HepG2 (cell line): ENCODE measurements around the gene MEI1. TPM values are rescaled to one million over a fixed set of nuclear protein-coding genes. Genes with fewer than 3 reads are reported as not detected.

ENCODE experiments used
- ISX ChIP-seq: sonication (generic); formaldehyde crosslinking; conservative IDR thresholded peaks from 2 replicates; pipeline ENCODE4 v1.5.0; 2020; ENCODE audit warnings: missing genetic modification reagents
- MBNL3 ChIP-seq: fragments of 250-450 bp; sonication (Bioruptor Pico); conservative IDR thresholded peaks from 2 replicates; pipeline ENCODE4 v1.8.0; 2022; ENCODE audit warnings: mild to moderate bottlenecking, inconsistent platforms
- MYNN ChIP-seq: sonication (generic); formaldehyde crosslinking; IDR thresholded peaks from 2 replicates; pipeline ENCODE4 v1.4.0; 2020; ENCODE audit warnings: mild to moderate bottlenecking, low read depth, missing genetic modification reagents
- NCOR1 ChIP-seq: fragments of 200-600 bp; sonication (generic); IDR thresholded peaks from 2 replicates; pipeline ENCODE4 v1.7.0; 2017; ENCODE audit warnings: antibody characterized with exemption, low read length, borderline replicate concordance
- NFATC3 ChIP-seq: sonication (generic); formaldehyde crosslinking; IDR thresholded peaks from 2 replicates; pipeline ENCODE4 v1.5.1; 2020; ENCODE audit warnings: mild to moderate bottlenecking, missing genetic modification reagents
- POLR2G ChIP-seq: fragments of 200-400 bp; formaldehyde crosslinking; IDR thresholded peaks from 2 replicates; pipeline ENCODE4 v1.6.1; 2018; ENCODE audit warnings: mild to moderate bottlenecking, low read depth, low read length, moderate library complexity
- SMAD1 ChIP-seq: sonication (generic); formaldehyde crosslinking; IDR thresholded peaks from 2 replicates; pipeline ENCODE4 v1.4.0; 2020; ENCODE audit warnings: missing genetic modification reagents, low read depth, mild to moderate bottlenecking, borderline replicate concordance
- SP140L ChIP-seq: sonication (generic); formaldehyde crosslinking; IDR thresholded peaks from 2 replicates; pipeline ENCODE4 v1.4.0; 2020; ENCODE audit warnings: missing genetic modification reagents, borderline replicate concordance
- polyA plus RNA-seq, 8 experiments: library from polyadenylated mRNA; depleted of rRNA in 3 of 8; stranded (reverse) in 7 of 8; unstranded in 1 of 8; fragments of >200 nt; fragmentation: Illumina TruSeq in 4 of 8; extraction: Trizol in 4 of 8; gene quantifications; 2 replicates each; pipeline versions ENCODE4 v1.2.1 to v1.2.3, GENCODE V29; 2011 to 2016; ENCODE audit warnings: low read depth in 4 of 8, missing spikeins in 1 of 8, mixed read lengths in 1 of 8; ENCODE audit not compliant: insufficient read depth in 1 of 8
- total RNA-seq, 5 experiments: library from RNA; depleted of rRNA; stranded (reverse); fragments of >200 nt; fragmentation: Illumina TruSeq; extraction: Trizol; gene quantifications; 2 replicates each; pipeline ENCODE4 v1.2.3, GENCODE V29; 2016; ENCODE audit warnings: low read depth in 1 of 5
- TF ChIP-seq, protein P1 (sequence below): sonication (generic); formaldehyde crosslinking; IDR thresholded peaks from 2 replicates; pipeline ENCODE4 v1.9.0; 2021; ENCODE audit warnings: mild to moderate bottlenecking, missing genetic modification reagents
- TF ChIP-seq, protein P2 (sequence below): sonication (generic); formaldehyde crosslinking; conservative IDR thresholded peaks from 2 replicates; pipeline ENCODE4 v1.8.0; 2022; ENCODE audit warnings: mild to moderate bottlenecking, moderate library complexity, missing genetic modification reagents
- TF ChIP-seq, protein P3 (sequence below): IDR thresholded peaks from 2 replicates; pipeline ENCODE4 v1.4.0; 2020; ENCODE audit warnings: mild to moderate bottlenecking, missing genetic modification reagents
- TF ChIP-seq, protein P4 (sequence below): sonication (generic); formaldehyde crosslinking; IDR thresholded peaks from 2 replicates; pipeline ENCODE4 v1.5.0; 2020; ENCODE audit warnings: missing genetic modification reagents
- TF ChIP-seq, protein P5 (sequence below): IDR thresholded peaks from 2 replicates; pipeline ENCODE4 v1.6.1; 2016; ENCODE audit warnings: low read depth, control low read depth

Gene MEI1
- total and polyA plus RNA-seq, 2 of the 13 experiments (the other 11 are each of a cell fraction or from before 2014, with no cell fraction given) = 0.75 to 1.9 TPM

GRCh38 chr22:41682033-41682807, 17.1 kb upstream of the MEI1 start (continued):
- TF ChIP-seq, protein P1, sequence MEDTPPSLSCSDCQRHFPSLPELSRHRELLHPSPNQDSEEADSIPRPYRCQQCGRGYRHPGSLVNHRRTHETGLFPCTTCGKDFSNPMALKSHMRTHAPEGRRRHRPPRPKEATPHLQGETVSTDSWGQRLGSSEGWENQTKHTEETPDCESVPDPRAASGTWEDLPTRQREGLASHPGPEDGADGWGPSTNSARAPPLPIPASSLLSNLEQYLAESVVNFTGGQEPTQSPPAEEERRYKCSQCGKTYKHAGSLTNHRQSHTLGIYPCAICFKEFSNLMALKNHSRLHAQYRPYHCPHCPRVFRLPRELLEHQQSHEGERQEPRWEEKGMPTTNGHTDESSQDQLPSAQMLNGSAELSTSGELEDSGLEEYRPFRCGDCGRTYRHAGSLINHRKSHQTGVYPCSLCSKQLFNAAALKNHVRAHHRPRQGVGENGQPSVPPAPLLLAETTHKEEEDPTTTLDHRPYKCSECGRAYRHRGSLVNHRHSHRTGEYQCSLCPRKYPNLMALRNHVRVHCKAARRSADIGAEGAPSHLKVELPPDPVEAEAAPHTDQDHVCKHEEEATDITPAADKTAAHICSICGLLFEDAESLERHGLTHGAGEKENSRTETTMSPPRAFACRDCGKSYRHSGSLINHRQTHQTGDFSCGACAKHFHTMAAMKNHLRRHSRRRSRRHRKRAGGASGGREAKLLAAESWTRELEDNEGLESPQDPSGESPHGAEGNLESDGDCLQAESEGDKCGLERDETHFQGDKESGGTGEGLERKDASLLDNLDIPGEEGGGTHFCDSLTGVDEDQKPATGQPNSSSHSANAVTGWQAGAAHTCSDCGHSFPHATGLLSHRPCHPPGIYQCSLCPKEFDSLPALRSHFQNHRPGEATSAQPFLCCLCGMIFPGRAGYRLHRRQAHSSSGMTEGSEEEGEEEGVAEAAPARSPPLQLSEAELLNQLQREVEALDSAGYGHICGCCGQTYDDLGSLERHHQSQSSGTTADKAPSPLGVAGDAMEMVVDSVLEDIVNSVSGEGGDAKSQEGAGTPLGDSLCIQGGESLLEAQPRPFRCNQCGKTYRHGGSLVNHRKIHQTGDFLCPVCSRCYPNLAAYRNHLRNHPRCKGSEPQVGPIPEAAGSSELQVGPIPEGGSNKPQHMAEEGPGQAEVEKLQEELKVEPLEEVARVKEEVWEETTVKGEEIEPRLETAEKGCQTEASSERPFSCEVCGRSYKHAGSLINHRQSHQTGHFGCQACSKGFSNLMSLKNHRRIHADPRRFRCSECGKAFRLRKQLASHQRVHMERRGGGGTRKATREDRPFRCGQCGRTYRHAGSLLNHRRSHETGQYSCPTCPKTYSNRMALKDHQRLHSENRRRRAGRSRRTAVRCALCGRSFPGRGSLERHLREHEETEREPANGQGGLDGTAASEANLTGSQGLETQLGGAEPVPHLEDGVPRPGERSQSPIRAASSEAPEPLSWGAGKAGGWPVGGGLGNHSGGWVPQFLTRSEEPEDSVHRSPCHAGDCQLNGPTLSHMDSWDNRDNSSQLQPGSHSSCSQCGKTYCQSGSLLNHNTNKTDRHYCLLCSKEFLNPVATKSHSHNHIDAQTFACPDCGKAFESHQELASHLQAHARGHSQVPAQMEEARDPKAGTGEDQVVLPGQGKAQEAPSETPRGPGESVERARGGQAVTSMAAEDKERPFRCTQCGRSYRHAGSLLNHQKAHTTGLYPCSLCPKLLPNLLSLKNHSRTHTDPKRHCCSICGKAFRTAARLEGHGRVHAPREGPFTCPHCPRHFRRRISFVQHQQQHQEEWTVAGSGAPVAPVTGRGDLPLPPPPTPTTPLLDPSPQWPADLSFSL = no peak
- TF ChIP-seq NCOR1 (0 out of 2 replicates have a peak, but pooled peaks have one; percentile 25), MYNN (CRISPR knock-in tag) (no peak; the same call in 1 of the 2 replicates), POLR2G (peak; percentile 90), SMAD1 (peak; percentile 90), ISX (CRISPR knock-in tag) (no peak), MBNL3 (CRISPR knock-in tag) (no peak), SP140L (no peak), NFATC3 (no peak)
- TF ChIP-seq, protein P2, sequence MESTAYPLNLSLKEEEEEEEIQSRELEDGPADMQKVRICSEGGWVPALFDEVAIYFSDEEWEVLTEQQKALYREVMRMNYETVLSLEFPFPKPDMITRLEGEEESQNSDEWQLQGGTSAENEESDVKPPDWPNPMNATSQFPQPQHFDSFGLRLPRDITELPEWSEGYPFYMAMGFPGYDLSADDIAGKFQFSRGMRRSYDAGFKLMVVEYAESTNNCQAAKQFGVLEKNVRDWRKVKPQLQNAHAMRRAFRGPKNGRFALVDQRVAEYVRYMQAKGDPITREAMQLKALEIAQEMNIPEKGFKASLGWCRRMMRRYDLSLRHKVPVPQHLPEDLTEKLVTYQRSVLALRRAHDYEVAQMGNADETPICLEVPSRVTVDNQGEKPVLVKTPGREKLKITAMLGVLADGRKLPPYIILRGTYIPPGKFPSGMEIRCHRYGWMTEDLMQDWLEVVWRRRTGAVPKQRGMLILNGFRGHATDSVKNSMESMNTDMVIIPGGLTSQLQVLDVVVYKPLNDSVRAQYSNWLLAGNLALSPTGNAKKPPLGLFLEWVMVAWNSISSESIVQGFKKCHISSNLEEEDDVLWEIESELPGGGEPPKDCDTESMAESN (CRISPR knock-in tag) = no peak
- TF ChIP-seq, protein P3, sequence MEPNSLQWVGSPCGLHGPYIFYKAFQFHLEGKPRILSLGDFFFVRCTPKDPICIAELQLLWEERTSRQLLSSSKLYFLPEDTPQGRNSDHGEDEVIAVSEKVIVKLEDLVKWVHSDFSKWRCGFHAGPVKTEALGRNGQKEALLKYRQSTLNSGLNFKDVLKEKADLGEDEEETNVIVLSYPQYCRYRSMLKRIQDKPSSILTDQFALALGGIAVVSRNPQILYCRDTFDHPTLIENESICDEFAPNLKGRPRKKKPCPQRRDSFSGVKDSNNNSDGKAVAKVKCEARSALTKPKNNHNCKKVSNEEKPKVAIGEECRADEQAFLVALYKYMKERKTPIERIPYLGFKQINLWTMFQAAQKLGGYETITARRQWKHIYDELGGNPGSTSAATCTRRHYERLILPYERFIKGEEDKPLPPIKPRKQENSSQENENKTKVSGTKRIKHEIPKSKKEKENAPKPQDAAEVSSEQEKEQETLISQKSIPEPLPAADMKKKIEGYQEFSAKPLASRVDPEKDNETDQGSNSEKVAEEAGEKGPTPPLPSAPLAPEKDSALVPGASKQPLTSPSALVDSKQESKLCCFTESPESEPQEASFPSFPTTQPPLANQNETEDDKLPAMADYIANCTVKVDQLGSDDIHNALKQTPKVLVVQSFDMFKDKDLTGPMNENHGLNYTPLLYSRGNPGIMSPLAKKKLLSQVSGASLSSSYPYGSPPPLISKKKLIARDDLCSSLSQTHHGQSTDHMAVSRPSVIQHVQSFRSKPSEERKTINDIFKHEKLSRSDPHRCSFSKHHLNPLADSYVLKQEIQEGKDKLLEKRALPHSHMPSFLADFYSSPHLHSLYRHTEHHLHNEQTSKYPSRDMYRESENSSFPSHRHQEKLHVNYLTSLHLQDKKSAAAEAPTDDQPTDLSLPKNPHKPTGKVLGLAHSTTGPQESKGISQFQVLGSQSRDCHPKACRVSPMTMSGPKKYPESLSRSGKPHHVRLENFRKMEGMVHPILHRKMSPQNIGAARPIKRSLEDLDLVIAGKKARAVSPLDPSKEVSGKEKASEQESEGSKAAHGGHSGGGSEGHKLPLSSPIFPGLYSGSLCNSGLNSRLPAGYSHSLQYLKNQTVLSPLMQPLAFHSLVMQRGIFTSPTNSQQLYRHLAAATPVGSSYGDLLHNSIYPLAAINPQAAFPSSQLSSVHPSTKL (CRISPR knock-in tag) = peak; percentile 43; the same call in 1 of the 2 replicates
- TF ChIP-seq, protein P4, sequence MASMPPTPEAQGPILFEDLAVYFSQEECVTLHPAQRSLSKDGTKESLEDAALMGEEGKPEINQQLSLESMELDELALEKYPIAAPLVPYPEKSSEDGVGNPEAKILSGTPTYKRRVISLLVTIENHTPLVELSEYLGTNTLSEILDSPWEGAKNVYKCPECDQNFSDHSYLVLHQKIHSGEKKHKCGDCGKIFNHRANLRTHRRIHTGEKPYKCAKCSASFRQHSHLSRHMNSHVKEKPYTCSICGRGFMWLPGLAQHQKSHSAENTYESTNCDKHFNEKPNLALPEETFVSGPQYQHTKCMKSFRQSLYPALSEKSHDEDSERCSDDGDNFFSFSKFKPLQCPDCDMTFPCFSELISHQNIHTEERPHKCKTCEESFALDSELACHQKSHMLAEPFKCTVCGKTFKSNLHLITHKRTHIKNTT = no peak
- TF ChIP-seq, protein P5, sequence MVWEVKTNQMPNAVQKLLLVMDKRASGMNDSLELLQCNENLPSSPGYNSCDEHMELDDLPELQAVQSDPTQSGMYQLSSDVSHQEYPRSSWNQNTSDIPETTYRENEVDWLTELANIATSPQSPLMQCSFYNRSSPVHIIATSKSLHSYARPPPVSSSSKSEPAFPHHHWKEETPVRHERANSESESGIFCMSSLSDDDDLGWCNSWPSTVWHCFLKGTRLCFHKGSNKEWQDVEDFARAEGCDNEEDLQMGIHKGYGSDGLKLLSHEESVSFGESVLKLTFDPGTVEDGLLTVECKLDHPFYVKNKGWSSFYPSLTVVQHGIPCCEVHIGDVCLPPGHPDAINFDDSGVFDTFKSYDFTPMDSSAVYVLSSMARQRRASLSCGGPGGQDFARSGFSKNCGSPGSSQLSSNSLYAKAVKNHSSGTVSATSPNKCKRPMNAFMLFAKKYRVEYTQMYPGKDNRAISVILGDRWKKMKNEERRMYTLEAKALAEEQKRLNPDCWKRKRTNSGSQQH (CRISPR knock-in tag) = peak; percentile 41; the same call in 1 of the 2 replicates
